Erythroblast (primary cell): Measurements from ENCODE around the gene NR3C1.

Experiments used
- DNase-seq, 2 experiments: peaks; one replicate each; lab custom pipeline; 2025; lab: John Stamatoyannopoulos, UW
- GATA1 ChIP-seq: IDR thresholded peaks from 2 replicates; pipeline ENCODE4 v1.6.1; 2011; ENCODE audit warnings: low read depth, mild to moderate bottlenecking, control low read depth, low read length, moderate library complexity
- POLR2A ChIP-seq: IDR thresholded peaks from 2 replicates; pipeline ENCODE4 v1.6.1; 2011; ENCODE audit warnings: mild to moderate bottlenecking, low read length

Gene NR3C1

GRCh38 chr5:143409926-143410325 is 6.4 kb upstream of the NR3C1 start:
- DNase-seq = no peak
- TF ChIP-seq POLR2A (no peak), GATA1 (no peak)

DNA sequence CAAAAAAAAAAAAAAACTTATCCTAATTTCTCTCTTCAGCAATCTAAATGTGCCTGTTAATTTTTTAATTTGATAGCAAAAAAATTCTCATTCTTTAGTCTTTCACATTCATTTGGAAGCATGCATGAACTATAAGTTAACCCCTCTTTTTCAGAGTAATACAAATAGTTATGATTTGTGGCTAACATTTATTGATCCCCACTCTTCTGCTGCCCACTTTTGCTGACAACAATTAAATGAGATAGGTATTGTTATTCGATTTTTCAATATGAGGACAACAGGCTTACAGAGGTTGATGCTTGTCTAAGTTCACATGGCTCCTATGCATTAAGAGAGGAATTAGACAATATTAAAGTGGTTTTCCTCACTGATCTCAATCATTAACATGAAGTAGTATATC is 2.9 kb upstream of the NR3C1 start:
- DNase-seq = no peak

DNA sequence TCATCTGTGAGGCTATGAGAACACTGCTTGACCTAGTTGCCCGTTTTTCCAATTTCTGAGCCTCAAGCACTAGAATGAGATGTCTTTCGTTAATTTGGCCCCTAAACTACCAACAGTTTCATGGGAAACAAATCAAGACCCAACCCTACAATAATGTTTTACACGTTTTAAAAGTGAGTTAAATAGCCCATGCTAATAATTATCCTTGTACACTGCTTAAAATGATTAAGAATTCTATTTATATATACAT is 2.3 kb upstream of the NR3C1 start:
- no peak for DNase-seq
- TF ChIP-seq POLR2A = no peak

More for the DNA sequence above, 2.9 kb upstream of the NR3C1 start:
- TF ChIP-seq POLR2A = no peak
- TF ChIP-seq GATA1 = no peak

- no peak for TF ChIP-seq GATA1
- TF ChIP-seq POLR2A = peak; percentile 62
These were observed 1.8 kb upstream of the NR3C1 start for GRCh38 chr5:143405063-143405848.

GRCh38 chr5:143404416-143405062 is 1.1 kb upstream of the NR3C1 start:
- peak; percentile 88 to 89 for DNase-seq
- TF ChIP-seq GATA1 (no peak), POLR2A (no peak)

More at GRCh38 chr5:143405063-143405848, 1.8 kb upstream of the NR3C1 start:
- DNase-seq = peak; percentile 88 to 91

- no peak for TF ChIP-seq GATA1
These were observed 223 bp downstream of the NR3C1 start for GRCh38 chr5:143403334-143403592.

DNA sequence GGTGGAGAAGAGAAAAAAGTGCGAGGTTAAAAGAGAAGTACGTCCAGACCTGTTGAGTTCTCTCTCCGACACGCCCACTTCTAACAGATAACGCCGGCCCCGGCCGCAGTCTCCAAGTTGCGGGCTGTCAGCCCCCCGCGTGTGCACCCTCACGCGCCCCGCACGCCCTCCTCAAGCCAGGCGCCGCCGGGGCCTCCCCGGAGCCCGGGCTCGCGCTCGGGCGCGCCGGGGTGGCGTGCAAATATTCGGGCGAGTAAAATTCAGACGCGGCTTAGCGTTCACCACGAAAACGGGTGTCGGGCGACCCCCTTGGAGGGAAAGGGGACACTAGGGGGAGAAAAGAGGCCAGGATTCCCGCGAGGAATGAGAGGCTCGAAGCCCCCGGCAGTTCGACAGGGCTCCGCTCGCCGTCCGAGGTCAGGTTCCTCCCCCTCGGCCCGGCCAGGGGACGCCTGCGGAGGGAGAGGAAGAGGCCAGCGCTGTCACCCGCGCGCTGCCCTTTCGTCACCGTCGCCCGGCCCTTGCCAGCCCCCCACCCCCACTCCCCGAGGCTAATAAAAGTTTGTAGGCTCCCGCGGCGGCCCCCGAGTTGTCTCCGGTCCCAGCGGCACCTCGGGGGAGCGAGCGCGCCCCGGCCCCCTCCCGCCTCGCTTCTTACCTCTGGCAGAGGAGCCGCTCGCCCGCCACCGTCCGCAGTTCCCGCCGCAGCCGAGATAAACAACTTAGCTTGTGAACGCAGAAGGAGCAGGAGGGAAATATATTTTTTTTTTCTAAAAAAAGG is 743 bp downstream of the NR3C1 start:
- DNase-seq = peak; percentile 80 to 87
- no peak for TF ChIP-seq GATA1
- peak; percentile 10 for TF ChIP-seq POLR2A

More at GRCh38 chr5:143403334-143403592, 223 bp downstream of the NR3C1 start:
- no peak for DNase-seq

- TF ChIP-seq POLR2A (no peak), GATA1 (no peak)
These were observed 1.4 kb downstream of the NR3C1 start for GRCh38 chr5:143402017-143402552.

DNA sequence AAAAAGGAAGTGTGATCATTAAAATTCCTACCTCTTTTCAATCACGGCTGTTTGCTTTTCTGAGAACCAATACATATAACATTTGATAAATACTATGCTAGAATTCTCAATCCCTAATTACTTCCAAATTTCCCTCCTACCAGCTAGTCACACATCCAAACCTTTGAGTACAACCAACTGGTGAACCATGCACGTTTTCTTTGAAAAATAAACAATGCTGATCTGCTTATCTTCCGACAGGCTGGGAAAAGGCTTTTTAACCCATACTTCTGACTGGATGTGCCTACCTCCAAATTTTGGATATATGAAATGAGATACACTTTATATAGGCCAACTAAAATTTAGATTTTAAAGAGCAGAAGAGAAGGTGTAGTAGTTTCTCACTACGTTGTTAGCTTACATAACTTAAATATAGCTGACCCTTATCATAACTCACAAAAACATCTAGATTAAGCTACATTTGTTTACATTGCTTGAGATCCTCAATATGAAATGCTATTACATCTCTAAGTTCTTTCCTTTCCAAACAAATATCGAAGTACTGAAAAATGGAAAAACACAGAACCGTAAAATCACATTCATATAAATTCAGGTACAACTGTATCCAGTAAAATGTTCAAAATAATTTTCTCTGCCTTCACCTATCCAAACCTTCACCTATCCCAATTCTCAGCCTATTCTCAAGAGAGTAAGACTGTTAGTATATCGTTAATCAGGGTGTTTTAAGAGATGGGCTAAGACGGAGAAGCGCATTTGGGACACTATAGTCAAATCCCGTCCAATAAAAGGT is 2.1 kb downstream of the NR3C1 start:
- DNase-seq = no peak
- TF ChIP-seq GATA1 (no peak), POLR2A (no peak)

More at GRCh38 chr5:143402017-143402552, 1.4 kb downstream of the NR3C1 start:
- DNase-seq = peak; percentile 54 to 61

DNA sequence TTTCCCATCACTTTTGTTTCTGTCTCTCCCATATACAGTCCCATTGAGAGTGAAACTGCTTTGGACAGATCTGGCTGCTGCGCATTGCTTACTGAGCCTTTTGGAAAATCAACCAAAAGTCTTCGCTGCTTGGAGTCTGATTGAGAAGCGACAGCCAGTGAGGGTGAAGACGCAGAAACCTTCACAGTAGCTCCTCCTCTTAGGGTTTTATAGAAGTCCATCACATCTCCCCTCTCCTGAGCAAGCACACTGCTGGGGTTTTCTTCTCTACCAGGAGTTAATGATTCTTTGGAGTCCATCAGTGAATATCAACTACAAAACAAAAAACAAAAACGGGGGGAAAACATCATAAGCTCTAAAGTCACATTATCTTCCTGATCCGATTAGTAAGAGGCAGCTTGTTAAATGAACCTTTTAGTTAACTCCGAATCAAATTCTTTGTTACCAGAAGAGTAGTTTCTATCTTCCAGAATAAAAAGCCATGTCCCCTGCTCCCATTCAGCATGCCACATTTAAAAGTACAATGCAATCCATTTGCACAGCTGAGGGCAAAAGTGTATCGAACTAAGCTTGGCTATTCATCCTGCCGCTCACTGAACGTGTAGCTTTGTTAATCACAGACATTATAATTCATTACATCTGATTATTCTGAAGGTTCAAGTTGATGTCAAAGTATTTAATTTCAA is 2.8 kb downstream of the NR3C1 start:
- TF ChIP-seq GATA1 (no peak), POLR2A (no peak)
- DNase-seq = no peak

- TF ChIP-seq GATA1 = no peak
- TF ChIP-seq POLR2A = no peak
- DNase-seq = no peak
These were observed 3.6 kb downstream of the NR3C1 start for GRCh38 chr5:143399616-143400540.
